HG03469 (cell line): ENCODE measurements around the gene CCDC85C.

Experiments
- ATAC-seq: cut with Tn5 transposase; IDR thresholded peaks from one replicate; pipeline ENCODE4 v1.9.1; 2021; ENCODE audit warnings: mild to moderate bottlenecking, moderate library complexity, moderate number of reproducible peaks; ENCODE audit not compliant: unreplicated experiment

The CCDC85C gene

DNA sequence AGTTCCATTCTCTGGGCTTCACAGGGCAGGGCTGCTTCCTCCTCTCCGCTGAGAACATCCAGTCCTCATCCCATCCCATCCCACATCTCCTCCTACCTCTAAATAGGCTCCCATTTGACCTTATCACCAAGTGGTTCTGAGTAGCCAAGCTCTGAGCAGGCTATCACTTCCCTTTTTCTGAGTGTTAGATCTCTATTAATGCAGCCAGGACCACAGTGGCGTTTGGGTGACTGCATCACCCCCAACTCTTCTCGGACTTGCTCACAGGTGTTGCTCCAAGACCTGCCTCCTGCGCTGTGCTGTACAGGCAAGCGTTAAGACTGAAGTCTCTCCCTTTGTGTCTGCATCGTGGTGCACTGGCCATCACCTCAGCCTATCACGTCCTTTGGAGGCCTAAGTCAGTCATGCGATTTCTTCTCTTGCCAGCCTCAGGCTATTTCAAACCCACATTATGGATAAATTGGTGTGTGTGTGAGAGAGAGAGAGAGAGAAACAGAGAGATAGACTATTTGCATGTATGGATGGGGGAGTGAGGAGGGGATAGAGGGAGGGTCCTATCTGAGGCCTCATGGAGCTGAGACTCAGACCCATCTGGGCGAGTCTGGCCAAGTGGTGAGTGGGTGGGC, 28.5 kb upstream of the CCDC85C start:
- ATAC-seq: no peak

DNA sequence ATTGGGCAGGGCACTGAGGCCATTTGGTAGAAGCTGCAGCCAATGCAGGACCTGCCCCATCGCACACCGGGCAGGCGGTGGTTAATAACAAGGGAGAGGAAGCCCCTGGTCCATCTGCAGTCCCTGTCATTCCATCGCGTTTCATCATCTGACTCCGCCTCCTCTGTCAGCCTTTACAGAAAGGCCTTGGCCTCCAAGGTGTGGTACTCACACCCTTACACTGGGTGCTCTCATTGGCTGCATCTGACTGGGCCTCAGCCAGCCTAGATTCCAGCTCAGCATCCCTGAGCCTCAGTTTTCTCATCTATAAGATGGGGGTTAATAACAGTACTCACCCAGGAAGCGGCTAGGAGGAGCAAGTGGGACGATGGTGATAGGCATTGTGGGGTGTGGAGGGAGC, 26.2 kb upstream of the CCDC85C start:
- no peak for ATAC-seq

DNA sequence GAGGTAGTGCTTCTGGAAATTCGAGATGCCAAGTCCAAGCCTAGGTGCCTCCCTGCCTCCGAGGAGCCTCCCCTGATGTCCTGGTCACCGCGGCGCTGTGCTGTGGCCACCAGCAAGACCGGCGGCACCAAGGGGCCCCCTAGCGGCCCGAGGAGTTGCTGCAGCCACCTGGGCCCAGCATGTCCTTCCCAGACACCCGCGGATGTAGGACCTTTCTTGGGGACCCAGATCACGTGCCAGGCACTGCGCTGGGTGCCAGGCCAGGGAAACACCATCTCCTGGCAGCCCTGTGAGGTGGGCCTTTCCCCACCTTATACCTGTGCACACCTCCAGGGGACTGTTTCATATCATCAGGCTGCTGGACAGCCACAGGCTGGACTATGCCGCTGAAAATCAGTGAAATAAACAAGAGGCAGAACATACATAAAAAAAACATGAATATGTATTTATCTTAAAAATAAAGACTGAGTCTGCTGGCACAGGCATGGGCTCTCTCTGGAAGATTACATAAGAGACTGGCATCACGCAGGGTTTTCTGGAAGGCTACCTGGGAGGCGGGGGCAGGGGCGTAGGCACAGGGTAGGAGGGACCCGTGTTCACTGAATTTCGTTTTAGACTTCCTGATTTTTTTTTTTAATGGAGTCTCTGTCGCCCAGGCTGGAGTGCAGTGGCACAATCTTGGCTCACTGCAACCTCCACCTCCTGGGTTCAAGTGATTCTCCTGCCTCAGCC, 25.0 kb upstream of the CCDC85C start:
- ATAC-seq: no peak

DNA sequence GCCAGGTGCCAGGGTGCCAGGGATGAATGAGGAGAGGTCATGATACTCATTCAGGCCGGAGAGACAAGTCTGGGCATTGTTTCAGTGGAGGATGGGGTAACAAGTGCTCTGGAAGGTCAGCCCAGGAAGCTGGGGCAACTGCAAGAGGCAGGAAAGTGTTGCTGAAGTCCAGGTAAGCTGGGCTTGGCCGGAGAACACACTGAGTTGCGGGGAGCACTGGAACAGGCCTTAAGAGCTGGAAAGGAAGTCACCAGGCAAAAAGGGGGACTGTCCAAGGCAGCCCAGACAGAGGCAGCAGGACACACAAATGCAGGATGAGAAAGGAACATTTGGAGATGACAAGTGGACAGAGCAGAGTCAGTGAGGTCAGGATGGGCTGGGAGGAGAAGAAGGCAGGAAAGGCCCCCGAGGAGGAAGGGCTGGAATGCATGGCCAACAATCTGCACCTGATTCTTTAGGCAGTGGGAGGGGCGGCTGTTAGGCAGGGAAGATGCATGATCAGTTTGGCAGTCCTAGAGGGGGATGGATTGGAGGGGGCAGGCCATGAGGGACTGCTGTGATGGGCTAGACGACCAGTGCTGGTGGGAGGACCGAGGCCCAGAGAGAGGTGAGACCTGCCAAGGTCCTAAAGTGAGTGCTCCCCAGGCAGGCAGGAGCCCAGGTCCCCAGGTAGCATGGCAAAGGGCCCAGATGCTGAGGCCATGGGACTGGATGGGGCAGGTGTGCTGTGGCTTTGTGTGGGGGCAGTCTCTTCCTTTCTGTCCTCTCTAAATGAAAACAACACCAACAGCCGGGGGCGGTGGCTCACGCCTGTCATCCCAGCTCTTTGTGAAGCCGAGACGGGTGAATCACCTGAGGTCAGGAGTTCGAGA, 23.7 kb upstream of the CCDC85C start:
- no peak for ATAC-seq

DNA sequence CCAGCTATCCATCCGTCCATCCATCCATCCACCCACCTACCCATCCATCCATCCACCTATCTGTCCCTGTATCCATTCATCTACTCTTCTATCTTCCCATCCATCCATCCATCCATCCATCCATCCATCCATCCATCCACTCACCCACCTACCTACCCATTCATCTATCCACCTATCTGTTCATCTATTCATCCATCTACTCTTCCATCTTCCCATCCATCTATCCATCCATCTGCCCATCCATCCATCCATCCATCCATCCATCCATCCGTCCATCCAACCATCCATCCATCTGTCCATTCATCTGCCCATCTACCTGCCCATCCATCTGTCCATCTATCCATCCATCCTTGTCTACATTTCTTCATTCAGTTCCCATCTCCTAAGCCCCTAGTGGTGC, 23.1 kb upstream of the CCDC85C start:
- ATAC-seq: no peak

DNA sequence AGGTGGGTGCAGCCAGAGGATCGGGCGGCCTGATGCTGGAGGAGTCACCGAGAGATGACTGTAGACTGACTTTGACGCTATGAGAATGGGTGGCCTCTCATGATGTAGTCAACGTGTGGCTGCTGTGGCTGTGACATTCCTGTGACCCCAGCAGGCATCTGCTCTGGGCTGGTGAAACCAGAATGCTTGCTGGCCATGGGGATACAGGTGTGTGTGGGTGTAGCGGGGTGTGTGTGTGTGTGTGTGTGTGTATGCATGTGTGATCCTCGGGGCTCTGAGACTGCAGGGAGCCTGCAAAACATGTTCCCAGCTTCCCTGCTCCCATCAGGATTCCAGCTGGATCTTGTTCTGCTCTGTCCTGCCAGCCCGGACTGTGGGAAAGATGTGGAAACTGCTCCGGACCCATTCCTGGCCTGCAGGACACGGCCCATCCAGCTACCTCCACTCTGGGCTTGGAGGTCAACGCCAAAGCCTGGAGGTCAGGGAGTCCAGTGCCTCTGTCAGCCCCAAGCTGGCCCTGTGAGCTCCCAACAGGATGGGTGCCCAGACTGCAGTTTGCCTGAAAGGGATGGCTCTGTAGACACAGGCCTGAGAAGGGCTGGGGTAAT, 22.1 kb upstream of the CCDC85C start:
- no peak for ATAC-seq

DNA sequence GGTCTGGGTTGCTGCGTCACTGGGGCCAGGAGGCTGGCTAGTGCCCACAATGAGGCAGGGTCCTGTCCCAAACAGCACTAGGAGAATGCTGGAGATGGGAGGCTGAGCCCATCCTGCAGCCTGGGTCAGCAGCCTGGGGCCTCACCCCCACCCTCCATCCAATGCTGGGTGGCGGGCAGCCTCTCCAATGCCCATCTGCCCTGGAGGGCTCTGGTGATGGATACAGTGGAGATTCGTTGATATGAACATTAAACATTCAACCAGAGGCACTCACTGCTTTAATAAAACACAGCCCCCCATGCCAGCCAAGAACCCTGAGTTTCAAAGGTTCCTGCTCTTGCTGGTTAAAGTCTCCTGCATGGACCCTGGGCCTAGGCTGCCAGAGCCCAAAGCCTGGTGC, 21.5 kb upstream of the CCDC85C start:
- ATAC-seq: no peak

DNA sequence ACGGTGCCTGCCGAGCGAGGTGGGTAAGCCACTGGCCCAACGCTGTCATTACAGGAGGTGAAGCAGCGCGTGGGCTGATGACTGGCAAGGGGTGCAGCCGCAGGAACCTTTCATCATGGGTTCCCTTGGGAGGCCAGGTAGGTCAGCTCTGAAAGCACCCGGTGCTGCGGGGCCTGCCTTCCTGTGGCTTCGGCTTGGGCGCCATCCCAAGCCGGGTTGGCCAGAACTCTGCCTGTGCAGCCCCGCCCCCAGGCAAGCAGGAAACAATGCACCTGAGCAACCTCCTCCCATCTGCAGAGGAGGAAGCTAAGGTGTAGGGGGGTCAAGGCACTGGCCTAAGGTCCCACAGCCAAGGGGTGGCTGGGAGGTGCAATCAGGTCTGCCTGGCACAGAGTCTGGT, 21.0 kb upstream of the CCDC85C start:
- no peak for ATAC-seq

DNA sequence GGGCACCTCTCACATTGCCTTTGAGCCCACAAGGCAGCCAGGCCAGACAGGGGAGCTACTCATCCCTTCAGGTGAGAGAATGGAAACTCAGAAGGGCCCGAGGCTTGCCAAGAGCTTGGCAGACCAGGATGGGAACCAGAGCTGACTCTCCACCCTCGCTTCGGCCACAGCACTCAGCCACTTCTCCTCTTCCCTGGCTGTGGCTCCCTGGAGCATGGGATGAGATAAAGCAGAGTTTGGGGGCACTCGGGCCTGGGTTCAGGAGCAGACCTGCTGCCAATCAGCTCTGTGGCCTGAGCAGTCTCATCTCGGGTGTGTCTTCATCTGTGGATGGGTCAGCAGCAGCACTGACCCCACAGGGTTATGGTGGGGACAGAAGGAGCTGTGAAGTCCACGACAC, 20.0 kb upstream of the CCDC85C start:
- ATAC-seq: no peak

DNA sequence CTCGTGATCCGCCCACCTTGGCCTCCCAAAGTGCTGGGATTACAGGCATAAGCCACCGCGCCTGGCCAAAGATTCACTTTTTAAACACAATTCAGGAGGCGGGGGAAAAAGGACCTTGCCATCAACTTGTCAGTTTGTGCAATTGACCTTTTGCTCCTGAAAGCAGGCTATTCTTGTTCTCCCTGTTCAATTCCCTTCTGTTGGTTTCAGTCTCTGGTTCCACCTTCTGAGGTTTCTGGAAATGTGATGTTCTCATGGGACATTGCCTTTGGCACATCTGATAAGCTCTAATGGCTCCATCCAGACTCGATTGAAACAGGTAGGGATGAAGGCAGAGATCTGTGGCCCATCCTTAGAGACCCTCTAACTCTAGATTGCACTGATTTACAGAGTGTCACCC, 17.9 kb upstream of the CCDC85C start:
- ATAC-seq: no peak

DNA sequence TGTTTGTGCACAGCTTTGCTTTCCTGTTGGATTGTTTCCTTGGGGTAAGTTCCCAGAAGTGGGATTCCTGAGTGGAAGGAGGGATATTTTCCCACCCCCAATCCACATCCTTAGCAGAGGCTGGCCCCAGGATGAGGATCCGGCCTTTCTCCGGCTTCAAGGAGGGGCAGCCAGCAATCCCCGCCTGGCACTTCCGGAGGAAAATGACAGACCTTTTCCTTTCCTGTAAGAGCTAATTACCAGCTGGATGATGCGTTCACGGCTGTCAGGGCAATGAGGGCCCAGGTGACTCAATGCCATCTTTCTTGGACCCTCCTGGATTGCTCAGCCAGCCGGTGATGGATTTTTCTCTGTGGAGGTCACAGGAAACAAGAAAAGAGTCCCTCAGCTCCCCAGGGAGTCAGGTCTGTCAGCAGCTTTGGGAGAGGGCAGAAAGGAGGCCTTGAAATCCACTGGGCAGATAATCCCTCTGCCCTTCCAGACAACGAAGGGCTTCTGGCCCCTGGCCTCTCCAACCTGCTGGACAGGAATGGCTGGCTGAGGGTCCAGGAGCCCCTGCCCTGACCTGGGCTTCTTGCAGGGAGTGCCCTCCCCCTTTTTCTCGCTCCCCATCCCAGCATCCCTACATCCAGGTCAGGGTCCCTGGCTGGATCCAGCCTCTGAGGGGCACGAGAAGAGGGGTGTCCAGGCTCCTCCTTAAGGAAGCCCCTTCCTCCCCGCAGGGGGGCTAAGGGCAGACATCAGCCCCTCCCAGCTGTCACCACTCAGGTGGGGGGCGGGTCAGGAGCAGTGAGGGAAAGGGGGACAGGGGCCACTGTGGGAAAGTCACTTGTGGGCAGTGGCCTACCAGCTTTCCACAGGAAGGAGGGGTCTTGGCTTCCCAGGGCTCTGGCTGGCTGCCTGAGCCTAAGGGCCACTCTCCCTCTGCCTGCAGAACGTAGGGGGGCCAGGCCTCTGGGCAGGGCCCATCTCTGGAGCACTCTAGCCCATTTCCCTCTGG, 16.1 kb upstream of the CCDC85C start:
- ATAC-seq: no peak

DNA sequence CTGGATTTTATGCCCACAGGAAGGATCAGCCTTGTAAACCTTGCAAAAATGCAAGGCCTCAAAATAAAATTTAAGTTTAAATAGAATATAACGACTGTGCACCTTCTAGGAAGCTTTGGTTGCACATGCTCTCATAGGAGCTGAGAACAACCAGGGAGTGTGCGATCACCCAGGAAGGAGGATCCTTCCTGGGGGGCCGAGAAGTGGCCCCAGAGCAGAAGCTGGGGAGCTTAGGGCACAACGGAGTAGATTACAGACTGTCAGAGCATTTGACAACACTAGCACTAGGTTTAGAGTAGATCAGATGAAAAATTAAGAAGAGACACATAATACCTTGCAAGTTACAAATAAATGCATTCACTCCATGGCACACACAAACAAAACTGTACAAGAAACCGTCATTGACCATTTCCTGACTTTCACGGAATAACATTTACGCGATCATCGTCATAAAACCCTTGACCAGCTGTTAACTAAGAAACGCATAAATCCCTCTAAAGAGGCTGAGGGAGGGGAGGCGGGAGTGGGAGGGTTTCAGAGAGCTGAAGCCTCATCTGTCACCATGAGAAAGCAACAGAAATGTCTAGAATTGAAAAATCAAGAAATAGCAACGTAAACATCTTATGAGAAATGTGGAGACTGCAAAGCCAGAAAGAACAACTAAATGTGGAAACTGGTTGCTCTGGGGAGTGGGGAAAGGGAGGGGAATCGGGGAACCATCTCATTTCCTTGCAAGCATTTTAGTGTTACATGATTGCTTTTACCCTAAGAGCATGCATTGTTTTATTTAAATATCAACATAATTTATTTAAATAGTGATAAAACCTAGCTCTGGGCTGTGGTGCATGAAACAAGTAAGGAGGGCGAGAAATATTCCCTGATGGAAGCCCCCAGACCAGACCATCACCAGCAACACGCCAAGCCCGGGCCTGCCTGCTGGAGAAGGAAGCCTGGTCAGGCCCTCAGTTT, 13.1 kb upstream of the CCDC85C start:
- ATAC-seq: no peak

DNA sequence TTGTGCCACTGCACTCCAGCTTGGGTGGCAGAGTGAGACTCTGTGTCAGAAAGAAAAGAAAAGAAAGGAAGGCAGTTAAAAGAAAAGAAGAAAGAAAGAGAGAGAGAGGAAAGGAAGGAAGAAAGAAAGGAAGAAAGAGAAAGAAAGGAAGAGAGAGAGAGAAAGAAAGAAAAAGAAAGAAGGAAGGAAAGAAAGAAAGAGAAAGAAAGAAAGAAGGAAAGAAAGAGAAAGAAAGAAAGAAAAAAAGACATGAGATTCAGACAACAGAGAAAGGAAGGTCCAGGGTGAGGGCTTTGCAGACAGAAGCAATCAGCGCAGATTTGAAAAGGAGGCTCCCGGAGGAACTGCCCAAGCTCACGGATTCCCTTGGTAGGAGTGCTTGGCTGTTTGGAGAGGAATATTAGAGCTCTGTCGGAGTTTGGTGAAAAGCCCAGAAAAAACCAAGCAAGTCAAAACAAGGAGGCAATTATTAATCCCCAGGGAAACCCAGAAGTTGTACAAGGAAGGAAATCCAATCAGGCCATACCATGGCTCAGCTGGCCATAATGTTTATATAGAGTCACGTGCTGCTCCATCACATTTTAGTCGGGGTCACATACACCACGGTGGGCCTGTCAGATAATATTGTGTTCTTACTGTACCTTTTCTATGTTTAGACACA, 11.6 kb upstream of the CCDC85C start:
- no peak for ATAC-seq

DNA sequence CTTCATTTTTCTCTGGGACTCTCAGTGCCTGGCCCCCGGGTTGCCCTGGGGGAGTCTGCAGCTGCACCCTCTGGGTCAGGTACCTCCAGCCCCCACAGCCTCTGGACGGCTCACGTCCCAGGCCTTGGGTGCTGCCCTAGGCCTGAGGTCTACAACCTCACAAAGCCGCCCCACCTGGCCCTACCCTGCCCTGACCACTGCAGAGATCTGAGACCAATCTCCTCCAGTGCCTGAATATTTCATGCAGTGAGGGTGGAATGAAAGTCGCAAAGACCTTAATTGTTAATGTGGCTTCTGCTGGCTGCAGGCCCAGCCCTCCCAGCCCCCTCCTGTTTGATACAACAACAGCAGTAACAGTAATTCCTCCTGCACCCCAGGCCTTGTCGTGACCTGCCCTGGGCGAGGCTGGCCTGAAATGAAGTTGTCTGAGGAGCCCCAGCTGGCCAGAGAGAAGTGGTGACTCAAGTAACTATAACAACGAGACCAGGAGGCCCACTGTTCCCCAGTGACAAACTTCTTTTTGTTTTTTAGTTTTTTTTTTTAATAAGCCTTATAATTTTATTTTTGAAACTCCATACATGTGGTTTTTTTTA, 8.8 kb upstream of the CCDC85C start:
- no peak for ATAC-seq

DNA sequence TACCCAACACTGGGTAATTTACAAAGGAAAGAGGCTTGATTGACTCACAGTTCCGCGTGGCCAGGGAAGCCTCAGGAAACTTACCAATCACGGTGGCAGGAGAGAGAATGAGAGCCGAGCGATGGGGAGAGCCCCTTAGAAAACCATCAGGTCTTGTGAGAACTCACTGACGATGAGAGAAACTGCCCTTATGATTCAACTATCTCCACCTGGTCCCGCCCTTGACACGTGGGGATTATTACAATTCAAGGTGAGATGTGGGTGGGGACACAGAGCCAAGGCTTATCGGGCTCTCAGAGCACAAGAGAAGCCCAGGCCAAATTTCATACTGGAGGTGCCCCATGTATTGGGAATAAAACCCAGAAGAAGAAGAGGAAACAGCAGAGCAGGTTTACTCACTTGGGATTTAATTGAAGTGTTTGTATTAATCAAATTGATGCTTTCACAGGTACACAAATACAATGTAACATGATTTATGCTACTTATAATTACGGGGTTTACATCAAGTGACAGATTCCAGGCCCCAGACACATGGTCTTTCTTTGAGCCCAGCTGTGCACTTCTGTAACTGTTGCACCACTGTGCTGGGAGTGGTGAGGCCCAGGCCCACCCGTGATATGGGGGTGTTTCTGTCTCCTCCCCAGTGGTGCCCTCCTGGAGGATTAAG, 8.2 kb upstream of the CCDC85C start:
- no peak for ATAC-seq

DNA sequence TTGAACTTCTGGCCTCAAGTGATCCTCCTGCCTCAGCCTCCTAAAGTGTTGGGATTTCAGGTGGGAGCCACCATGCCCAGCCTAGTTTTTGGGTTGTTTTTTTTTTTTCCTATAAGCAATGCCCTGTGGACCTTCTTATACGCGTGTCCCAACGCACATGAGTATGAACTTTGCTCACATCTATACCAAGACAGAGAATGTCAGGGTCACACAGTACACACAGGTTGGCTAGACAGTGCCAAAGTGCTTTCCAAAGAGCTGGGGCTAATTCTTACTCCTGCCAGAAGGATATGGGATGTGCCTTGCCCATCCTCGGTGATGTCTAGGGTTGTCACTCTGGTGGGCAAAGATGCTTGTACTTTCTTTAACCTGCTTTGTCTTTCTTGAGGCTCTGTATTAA, 7.6 kb upstream of the CCDC85C start:
- no peak for ATAC-seq
